Epithelial cell of proximal tubule (primary cell): Measurements from ENCODE around the gene CYP27A1. TPM values are rescaled to one million over a fixed set of nuclear protein-coding genes. Genes with fewer than 3 reads are reported as not detected.

Experiments used
- DNase-seq: peaks from one replicate; pipeline ENCODE4 v3.0.0-alpha.2; 2011; ENCODE audit warnings: low read depth
- H3K4me3 ChIP-seq: 2 replicates; pipeline ENCODE4 v1.5.1; 2011; ENCODE audit warnings: low read depth, mild to moderate bottlenecking, low read length
- CTCF ChIP-seq: conservative IDR thresholded peaks from 2 replicates; pipeline ENCODE4 v1.5.1; 2012; ENCODE audit warnings: low read depth, mild to moderate bottlenecking, low read length
- total RNA-seq: library from RNA; depleted of rRNA; stranded (reverse); fragments of >200 nt; gene quantifications from 2 replicates; pipeline ENCODE4 v1.2.3, GENCODE V29; 2015

CYP27A1 gene
- total RNA-seq, 1 donor from 2014 or later = 49.0 TPM

GRCh38 chr2:218815244-218815637 lies 33.3 kb downstream of the CYP27A1 start:
- no peak for DNase-seq

GRCh38 chr2:218815649-218816048 lies 33.7 kb downstream of the CYP27A1 start:
- no peak for DNase-seq

More at GRCh38 chr2:218815244-218815637, 33.3 kb downstream of the CYP27A1 start:
- TF ChIP-seq CTCF = no peak
- H3K4me3 ChIP-seq = no peak overlapping the region

GRCh38 chr2:218816561-218817011 lies 34.6 kb downstream of the CYP27A1 start:
- no peak overlapping the region for H3K4me3 ChIP-seq
- no peak for DNase-seq
- no peak for TF ChIP-seq CTCF

More at GRCh38 chr2:218815649-218816048, 33.7 kb downstream of the CYP27A1 start:
- no peak for TF ChIP-seq CTCF
- H3K4me3 ChIP-seq = no peak overlapping the region

GRCh38 chr2:218819093-218819492 lies 37.1 kb downstream of the CYP27A1 start:
- DNase-seq = no peak
- TF ChIP-seq CTCF = no peak
- H3K4me3 ChIP-seq = no peak overlapping the region

- no peak for DNase-seq
Observed at GRCh38 chr2:218820746-218821369, 38.9 kb downstream of the CYP27A1 start.

GRCh38 chr2:218821605-218822211 lies 39.8 kb downstream of the CYP27A1 start:
- H3K4me3 ChIP-seq = no peak overlapping the region
- no peak for DNase-seq
- no peak for TF ChIP-seq CTCF

More at GRCh38 chr2:218820746-218821369, 38.9 kb downstream of the CYP27A1 start:
- H3K4me3 ChIP-seq = no peak overlapping the region
- no peak for TF ChIP-seq CTCF
